T-helper 17 cell (primary cell): ENCODE results near the gene RCAN2. TPM values are rescaled to one million over a fixed set of nuclear protein-coding genes. Genes with fewer than 3 reads are reported as not detected.

Experiments used
- ATAC-seq: fragments of 150-1000 bp; cut with Tn5 transposase; 2 replicates; pipeline ENCODE4 v1.10.0; 2021; ENCODE audit warnings: mild to moderate bottlenecking, moderate library complexity
- DNase-seq, 3 donors: peaks; one replicate each; pipeline versions ENCODE4 v3.0.0 to v3.0.0-alpha.2; 2020 to 2021
- H3K9me3 ChIP-seq: one replicate; pipeline ENCODE4 v1.7.0; 2013; ENCODE audit warnings: low read length, mild to moderate bottlenecking; ENCODE audit not compliant: control insufficient read depth, poor library complexity, severe bottlenecking
- H3K27ac Mint-ChIP-seq: one replicate; pipeline ENCODE4 v1.8.0; 2022; ENCODE audit warnings: mild to moderate bottlenecking, moderate library complexity, mixed read lengths
- H3K27me3 Mint-ChIP-seq: one replicate; pipeline ENCODE4 v1.8.0; 2022; ENCODE audit warnings: mixed read lengths
- H3K36me3 Mint-ChIP-seq: one replicate; pipeline ENCODE4 v1.8.0; 2022; ENCODE audit warnings: low read depth, mixed read lengths
- H3K4me1 Mint-ChIP-seq: one replicate; pipeline ENCODE4 v1.8.0; 2022; ENCODE audit warnings: mild to moderate bottlenecking, mixed read lengths
- H3K4me3 Mint-ChIP-seq: one replicate; pipeline ENCODE4 v1.8.0; 2022; ENCODE audit warnings: mild to moderate bottlenecking, moderate library complexity, mixed read lengths
- total RNA-seq, 4 donors: library from RNA in 2 of 4; stranded (reverse) in 2 of 4; gene quantifications; one replicate each; pipeline ENCODE4 v1.2.3 and lab custom pipeline; 2022 to 2026

RCAN2 gene
- total RNA-seq, 2 donors from 2014 or later = not detected

- H3K27ac Mint-ChIP-seq = no peak overlapping the region
- no peaks in the 10 kb centered on the region for H3K4me1 Mint-ChIP-seq
- no peak overlapping the region for H3K4me3 Mint-ChIP-seq
Measured at GRCh38 chr6:46203391-46204177, 287.7 kb downstream of the RCAN2 start.

GRCh38 chr6:46201702-46202101 lies 289.5 kb downstream of the RCAN2 start:
- no peak overlapping the region for H3K4me3 Mint-ChIP-seq
- no peaks in the 10 kb centered on the region for H3K36me3 Mint-ChIP-seq
- H3K4me1 Mint-ChIP-seq = no peaks in the 10 kb centered on the region
- no peaks in the 10 kb centered on the region for H3K9me3 ChIP-seq
- H3K27me3 Mint-ChIP-seq = peaks cover 33% of the 10 kb centered on the region
- DNase-seq (no peak), ATAC-seq (no peak)
- no peak overlapping the region for H3K27ac Mint-ChIP-seq

More at GRCh38 chr6:46203391-46204177, 287.7 kb downstream of the RCAN2 start:
- H3K36me3 Mint-ChIP-seq = no peaks in the 10 kb centered on the region
- peaks cover 24% of the 10 kb centered on the region for H3K27me3 Mint-ChIP-seq
- DNase-seq (no peak), ATAC-seq (no peak)
- no peaks in the 10 kb centered on the region for H3K9me3 ChIP-seq

GRCh38 chr6:46199387-46199786 lies 291.9 kb downstream of the RCAN2 start:
- DNase-seq = no peak
- no peaks in the 10 kb centered on the region for H3K4me1 Mint-ChIP-seq
- ATAC-seq = no peak
- H3K27me3 Mint-ChIP-seq = peaks cover 30% of the 10 kb centered on the region
- no peaks in the 10 kb centered on the region for H3K9me3 ChIP-seq
- no peak overlapping the region for H3K4me3 Mint-ChIP-seq
- H3K36me3 Mint-ChIP-seq = no peaks in the 10 kb centered on the region
- no peak overlapping the region for H3K27ac Mint-ChIP-seq

GRCh38 chr6:46191961-46192360 lies 299.3 kb downstream of the RCAN2 start:
- ATAC-seq = no peak
- Mint-ChIP-seq H3K27ac (no peak overlapping the region), H3K27me3 (peaks cover 14% of the 10 kb centered on the region), H3K36me3 (peaks cover 2% of the 10 kb centered on the region), H3K4me1 (no peaks in the 10 kb centered on the region), H3K4me3 (no peak overlapping the region)
- H3K9me3 ChIP-seq = no peaks in the 10 kb centered on the region
- no peak for DNase-seq

GRCh38 chr6:46190889-46191288 lies 300.4 kb downstream of the RCAN2 start:
- ATAC-seq (no peak), DNase-seq (no peak)
- H3K27ac Mint-ChIP-seq = no peak overlapping the region
- H3K4me3 Mint-ChIP-seq = no peak overlapping the region
- peaks cover 24% of the 10 kb centered on the region for H3K27me3 Mint-ChIP-seq
- no peaks in the 10 kb centered on the region for H3K9me3 ChIP-seq
- H3K4me1 Mint-ChIP-seq = no peaks in the 10 kb centered on the region
- H3K36me3 Mint-ChIP-seq = peaks cover 2% of the 10 kb centered on the region

- Mint-ChIP-seq H3K27ac (no peak overlapping the region), H3K27me3 (peaks cover 29% of the 10 kb centered on the region), H3K36me3 (peaks cover 2% of the 10 kb centered on the region), H3K4me1 (no peaks in the 10 kb centered on the region), H3K4me3 (no peak overlapping the region)
- ATAC-seq (no peak), DNase-seq (no peak)
- H3K9me3 ChIP-seq = no peaks in the 10 kb centered on the region
Measured at GRCh38 chr6:46189726-46190125, 301.5 kb downstream of the RCAN2 start.

- Mint-ChIP-seq H3K27ac (no peak overlapping the region), H3K4me3 (no peak overlapping the region), H3K4me1 (no peaks in the 10 kb centered on the region), H3K27me3 (peaks cover 47% of the 10 kb centered on the region), H3K36me3 (no peaks in the 10 kb centered on the region)
- no peaks in the 10 kb centered on the region for H3K9me3 ChIP-seq
- DNase-seq (no peak), ATAC-seq (no peak)
Measured at GRCh38 chr6:46186583-46186982, 304.7 kb downstream of the RCAN2 start.

GRCh38 chr6:46184114-46184513 lies 307.1 kb downstream of the RCAN2 start:
- Mint-ChIP-seq H3K4me1 (no peaks in the 10 kb centered on the region), H3K27ac (no peak overlapping the region), H3K4me3 (no peak overlapping the region), H3K27me3 (peaks cover 49% of the 10 kb centered on the region), H3K36me3 (no peaks in the 10 kb centered on the region)
- ATAC-seq (no peak), DNase-seq (no peak)
- H3K9me3 ChIP-seq = no peaks in the 10 kb centered on the region

GRCh38 chr6:46175976-46176375 lies 315.3 kb downstream of the RCAN2 start:
- ATAC-seq (no peak), DNase-seq (no peak)
- no peak overlapping the region for H3K27ac Mint-ChIP-seq
- H3K4me3 Mint-ChIP-seq = no peak overlapping the region
- H3K4me1 Mint-ChIP-seq = peaks cover 3% of the 10 kb centered on the region
- H3K9me3 ChIP-seq = no peaks in the 10 kb centered on the region
- peaks cover 20% of the 10 kb centered on the region for H3K27me3 Mint-ChIP-seq
- H3K36me3 Mint-ChIP-seq = no peaks in the 10 kb centered on the region

GRCh38 chr6:46175446-46175845 lies 315.8 kb downstream of the RCAN2 start:
- H3K27me3 Mint-ChIP-seq = peaks cover 23% of the 10 kb centered on the region
- H3K4me1 Mint-ChIP-seq = peaks cover 3% of the 10 kb centered on the region
- DNase-seq (no peak), ATAC-seq (peak; percentile 61)
- H3K36me3 Mint-ChIP-seq = no peaks in the 10 kb centered on the region
- H3K4me3 Mint-ChIP-seq = no peak overlapping the region
- peak overlapping the region; percentile 95 for H3K27ac Mint-ChIP-seq
- no peaks in the 10 kb centered on the region for H3K9me3 ChIP-seq

GRCh38 chr6:46174904-46175303 lies 316.3 kb downstream of the RCAN2 start:
- H3K9me3 ChIP-seq = no peaks in the 10 kb centered on the region
- ATAC-seq = no peak
- no peak for DNase-seq
- Mint-ChIP-seq H3K4me1 (peaks cover 5% of the 10 kb centered on the region), H3K36me3 (peaks cover 2% of the 10 kb centered on the region), H3K27ac (peak overlapping the region; percentile 95), H3K4me3 (no peak overlapping the region), H3K27me3 (peaks cover 27% of the 10 kb centered on the region)

- peaks cover 2% of the 10 kb centered on the region for H3K36me3 Mint-ChIP-seq
- no peak overlapping the region for H3K27ac Mint-ChIP-seq
- H3K9me3 ChIP-seq = no peaks in the 10 kb centered on the region
- peaks cover 6% of the 10 kb centered on the region for H3K4me1 Mint-ChIP-seq
- ATAC-seq (no peak), DNase-seq (no peak)
- H3K27me3 Mint-ChIP-seq = peaks cover 34% of the 10 kb centered on the region
- H3K4me3 Mint-ChIP-seq = no peak overlapping the region
Measured at GRCh38 chr6:46172176-46172575, 319.1 kb downstream of the RCAN2 start.
